DOHH2 (cell line): ENCODE measurements around the gene MYO7B.

ENCODE experiments used
- H3F3A ChIP-seq: fragments of 200-600 bp; sonication (generic), shearing (Covaris generic); 2 replicates; pipeline ENCODE4 v1.6.0; 2016; ENCODE audit warnings: antibody characterized with exemption, mild to moderate bottlenecking; ENCODE audit not compliant: control insufficient read depth, insufficient read depth
- H3K27ac ChIP-seq: fragments of 200-600 bp; sonication (generic); 2 replicates; pipeline ENCODE4 v1.5.1; 2014; ENCODE audit warnings: low read depth, mild to moderate bottlenecking, low read length, moderate library complexity
- H3K27me3 ChIP-seq: fragments of 200-600 bp; sonication (generic); 2 replicates; pipeline ENCODE4 v1.6.1; 2014; ENCODE audit warnings: mild to moderate bottlenecking, low read length, mixed read lengths; ENCODE audit not compliant: control insufficient read depth
- H3K36me3 ChIP-seq: fragments of 200-600 bp; sonication (generic); 2 replicates; pipeline ENCODE4 v1.6.1; 2014; ENCODE audit warnings: mild to moderate bottlenecking, low read length, moderate library complexity, mixed read lengths; ENCODE audit not compliant: control insufficient read depth
- H3K4me1 ChIP-seq: fragments of 200-600 bp; sonication (generic); 2 replicates; pipeline ENCODE4 v1.6.1; 2014; ENCODE audit warnings: mild to moderate bottlenecking, low read length, mixed read lengths; ENCODE audit not compliant: control insufficient read depth
- H3K4me2 ChIP-seq: fragments of 200-600 bp; sonication (generic); 2 replicates; pipeline ENCODE4 v1.6.0; 2014; ENCODE audit warnings: mild to moderate bottlenecking, low read length, moderate library complexity
- H3K4me3 ChIP-seq: fragments of 200-600 bp; sonication (generic); 2 replicates; pipeline ENCODE4 v1.5.1; 2014; ENCODE audit warnings: mild to moderate bottlenecking, low read length, mixed read lengths
- H3K79me2 ChIP-seq: fragments of 200-600 bp; sonication (generic); 2 replicates; pipeline ENCODE4 v1.6.1; 2014; ENCODE audit warnings: mild to moderate bottlenecking, low read length, mixed read lengths; ENCODE audit not compliant: control insufficient read depth
- H3K9me2 ChIP-seq: fragments of 200-600 bp; sonication (generic); replicated peaks from 2 replicates; pipeline ENCODE4 v1.6.1; 2014; ENCODE audit warnings: mild to moderate bottlenecking, low read length, mixed read lengths; ENCODE audit not compliant: control insufficient read depth
- H3K9me3 ChIP-seq: fragments of 200-600 bp; sonication (generic); 2 replicates; pipeline ENCODE4 v1.6.1; 2014; ENCODE audit warnings: antibody characterized with exemption, low read length, mixed read lengths; ENCODE audit not compliant: control insufficient read depth, insufficient read depth
- H4K20me1 ChIP-seq: fragments of 200-600 bp; sonication (generic); 2 replicates; pipeline ENCODE4 v1.6.0; 2014; ENCODE audit warnings: low read depth, mild to moderate bottlenecking, antibody characterized with exemption, low read length, moderate library complexity; ENCODE audit not compliant: control insufficient read depth, insufficient read depth
- CTCF ChIP-seq: fragments of 200-600 bp; sonication (generic); IDR thresholded peaks from one replicate; pipeline ENCODE4 v1.5.1; 2014; ENCODE audit warnings: antibody characterized with exemption, mild to moderate bottlenecking, low read depth, low read length; ENCODE audit not compliant: poor library complexity, severe bottlenecking
- EZH2phosphoT487 ChIP-seq: fragments of 200-600 bp; sonication (generic); IDR thresholded peaks from 2 replicates; pipeline ENCODE4 v1.6.1; 2017; ENCODE audit warnings: borderline replicate concordance, mild to moderate bottlenecking, antibody characterized with exemption, low read length, moderate library complexity, mixed read lengths

The MYO7B gene

GRCh38 chr2:127566139-127566417 is 30.6 kb downstream of the MYO7B start:
- TF ChIP-seq CTCF (no peak), EZH2phosphoT487 (no peak)
- Histone ChIP-seq H3K27me3 (peaks cover 30% of the 10 kb centered on the region), H4K20me1 (no peaks in the 10 kb centered on the region), H3K4me2 (no peak overlapping the region), H3K9me2 (no peaks in the 10 kb centered on the region), H3K4me3 (no peak overlapping the region), H3F3A (no peaks in the 10 kb centered on the region), H3K9me3 (no peaks in the 10 kb centered on the region), H3K4me1 (peaks cover 6% of the 10 kb centered on the region; the same call in 1 of the 2 replicates), H3K27ac (no peak overlapping the region), H3K79me2 (no peaks in the 10 kb centered on the region), H3K36me3 (no peaks in the 10 kb centered on the region)

- no peaks in the 10 kb centered on the region for H3K79me2 ChIP-seq
- no peaks in the 10 kb centered on the region for H3K9me2 ChIP-seq
- no peak for TF ChIP-seq EZH2phosphoT487
- TF ChIP-seq CTCF = no peak
- no peaks in the 10 kb centered on the region for H3F3A ChIP-seq
- no peak overlapping the region for H3K27ac ChIP-seq
- H3K4me3 ChIP-seq = no peak overlapping the region
- H3K4me1 ChIP-seq = peaks cover 6% of the 10 kb centered on the region; the same call in 1 of the 2 replicates
- no peak overlapping the region for H3K4me2 ChIP-seq
- H3K27me3 ChIP-seq = peaks cover 32% of the 10 kb centered on the region
- no peaks in the 10 kb centered on the region for H3K36me3 ChIP-seq
- no peaks in the 10 kb centered on the region for H4K20me1 ChIP-seq
- no peaks in the 10 kb centered on the region for H3K9me3 ChIP-seq
Observed at GRCh38 chr2:127566576-127566975, 31.1 kb downstream of the MYO7B start.

DNA sequence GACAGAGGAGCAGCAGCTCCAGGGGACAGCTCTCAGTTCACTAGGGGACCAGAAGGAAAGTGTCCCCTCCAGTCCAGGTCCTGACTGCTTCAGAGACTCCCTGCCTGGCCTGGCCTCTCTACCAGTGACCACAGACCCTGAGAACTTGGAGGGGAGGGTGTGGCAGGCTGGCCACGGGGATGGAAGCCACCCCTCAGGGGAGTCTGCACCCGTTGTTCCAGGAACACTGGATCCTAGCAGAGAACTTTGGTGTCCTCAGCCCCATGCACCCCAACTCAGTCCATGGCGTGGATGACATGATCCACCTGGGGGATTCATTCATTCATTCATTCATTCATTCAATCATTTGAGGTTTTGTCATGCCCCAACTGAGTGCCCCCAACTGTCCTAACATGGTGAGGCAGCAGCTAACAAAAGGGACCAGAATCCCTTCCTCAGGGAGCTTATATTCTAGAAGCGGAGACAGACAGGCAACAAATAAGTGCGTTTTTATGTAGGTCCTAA is 31.9 kb downstream of the MYO7B start:
- Histone ChIP-seq H3K4me2 (no peak overlapping the region), H3K79me2 (no peaks in the 10 kb centered on the region)
- TF ChIP-seq EZH2phosphoT487 (no peak), CTCF (no peak)

More for the DNA sequence above, 31.9 kb downstream of the MYO7B start:
- H3F3A ChIP-seq = no peaks in the 10 kb centered on the region
- H3K36me3 ChIP-seq = no peaks in the 10 kb centered on the region
- no peak overlapping the region for H3K27ac ChIP-seq
- H3K4me3 ChIP-seq = no peak overlapping the region
- H3K4me1 ChIP-seq = peaks cover 6% of the 10 kb centered on the region; the same call in 1 of the 2 replicates
- no peaks in the 10 kb centered on the region for H3K9me2 ChIP-seq
- H4K20me1 ChIP-seq = no peaks in the 10 kb centered on the region
- no peaks in the 10 kb centered on the region for H3K9me3 ChIP-seq
- peaks cover 38% of the 10 kb centered on the region for H3K27me3 ChIP-seq
